HG03558 (cell line): ENCODE data around the gene HCRT.
"Not testable (repeated sequence)": the region's sequence is repeated elsewhere in the genome, so short reads cannot be mapped to it uniquely, and the experiment has no call there.

ENCODE experiments used
- ATAC-seq: cut with Tn5 transposase; IDR thresholded peaks from one replicate; pipeline ENCODE4 v1.9.1; 2021; ENCODE audit warnings: moderate number of reproducible peaks; ENCODE audit not compliant: unreplicated experiment; ENCODE audit errors: extremely low read depth

Gene HCRT

GRCh38 chr17:42184713-42185620 lies at the start of gene HCRT:
Gene HCRT, minus strand, starts transcription at chr17:42185452. Its CDS starts 87 bp downstream, at chr17:42185365.
- no peak for ATAC-seq

- no peak for ATAC-seq
Observed at GRCh38 chr17:42233994-42234393, 48.7 kb upstream of the HCRT start.

GRCh38 chr17:42233156-42233555 lies 47.9 kb upstream of the HCRT start:
- no peak for ATAC-seq

- no peak for ATAC-seq
Observed at GRCh38 chr17:42230225-42230624, 45.0 kb upstream of the HCRT start.

- no peak for ATAC-seq
Observed at GRCh38 chr17:42227849-42228700, 42.8 kb upstream of the HCRT start.

- no peak for ATAC-seq
Observed at GRCh38 chr17:42225646-42226045, 40.4 kb upstream of the HCRT start.

- ATAC-seq: no peak
Observed at GRCh38 chr17:42224651-42225050, 39.4 kb upstream of the HCRT start.

GRCh38 chr17:42221886-42222745 lies 36.9 kb upstream of the HCRT start:
- no peak for ATAC-seq

- ATAC-seq: not testable (repeated sequence)
Observed at GRCh38 chr17:42219280-42219679, 34.0 kb upstream of the HCRT start.

GRCh38 chr17:42214156-42214555 lies 28.9 kb upstream of the HCRT start:
- no peak for ATAC-seq

GRCh38 chr17:42212382-42212781 lies 27.1 kb upstream of the HCRT start:
- ATAC-seq: no peak

- ATAC-seq: not testable (repeated sequence)
Observed at GRCh38 chr17:42211921-42212341, 26.7 kb upstream of the HCRT start.

- ATAC-seq: no peak
Observed at GRCh38 chr17:42210046-42210445, 24.8 kb upstream of the HCRT start.

GRCh38 chr17:42206153-42206612 lies 20.9 kb upstream of the HCRT start:
- ATAC-seq: not testable (repeated sequence)

- no peak for ATAC-seq
Observed at GRCh38 chr17:42203354-42203753, 18.1 kb upstream of the HCRT start.

GRCh38 chr17:42202696-42203095 lies 17.4 kb upstream of the HCRT start:
- ATAC-seq: no peak

GRCh38 chr17:42202159-42202558 lies 16.9 kb upstream of the HCRT start:
- no peak for ATAC-seq

- ATAC-seq: no peak
Observed at GRCh38 chr17:42201458-42201772, 16.2 kb upstream of the HCRT start.

- ATAC-seq: no peak
Observed at GRCh38 chr17:42200706-42201457, 15.6 kb upstream of the HCRT start.
